ENCODE results near the gene AIRE.
"Not testable (repeated sequence)": the region's sequence is repeated elsewhere in the genome, so short reads cannot be mapped to it uniquely, and the experiment has no call there.

Gene AIRE

GRCh38 chr21:44292812-44293195, 7.1 kb downstream of the AIRE start:
- DNase-seq, result no peak

GRCh38 chr21:44293551-44294231, 8.0 kb downstream of the AIRE start:
- DNase-seq, result no peak

- DNase-seq, result no peak
These were observed 8.9 kb downstream of the AIRE start for GRCh38 chr21:44294391-44295162.

GRCh38 chr21:44295163-44295573, 9.5 kb downstream of the AIRE start:
- DNase-seq, result no peak

GRCh38 chr21:44295646-44296045, 10.0 kb downstream of the AIRE start:
- DNase-seq, result no peak

GRCh38 chr21:44296103-44296519, 10.4 kb downstream of the AIRE start:
- DNase-seq, result no peak

GRCh38 chr21:44296916-44297315, 11.2 kb downstream of the AIRE start:
- DNase-seq, result no peak

GRCh38 chr21:44297525-44298290, 12.0 kb downstream of the AIRE start:
- DNase-seq, result peak; percentile 83

GRCh38 chr21:44298301-44298700, 12.6 kb downstream of the AIRE start:
- no peak for DNase-seq

- DNase-seq, result no peak
These were observed 13.4 kb downstream of the AIRE start for GRCh38 chr21:44299085-44299457.

GRCh38 chr21:44299458-44300261, 14.0 kb downstream of the AIRE start, which contains the start of gene PFKL:
PFKL (plus strand) TSS chr21:44300053; CDS start chr21:44300106, 53 bp downstream.
- peak; percentile 86 for DNase-seq

- peak; percentile 85 for DNase-seq
These were observed 14.7 kb downstream of the AIRE start for GRCh38 chr21:44300262-44300959.

- no peak for DNase-seq
These were observed 15.5 kb downstream of the AIRE start for GRCh38 chr21:44301141-44301540.

GRCh38 chr21:44301961-44302406, 16.3 kb downstream of the AIRE start:
- DNase-seq, result no peak

- not testable (repeated sequence) for DNase-seq
These were observed 17.1 kb downstream of the AIRE start for GRCh38 chr21:44302573-44303401.

GRCh38 chr21:44303490-44303981, 17.9 kb downstream of the AIRE start:
- no peak for DNase-seq

- no peak for DNase-seq
These were observed 18.4 kb downstream of the AIRE start for GRCh38 chr21:44304011-44304616.

- no peak for DNase-seq
These were observed 19.2 kb downstream of the AIRE start for GRCh38 chr21:44304877-44305293.

GRCh38 chr21:44305691-44306090, 20.0 kb downstream of the AIRE start:
- no peak for DNase-seq

All from activated CD8-positive, alpha-beta memory T cell treated with anti-CD3 and anti-CD28 coated beads, Interleukin-2, amount 50 U/mL, for 48 hours (primary cell).